GM19438 (cell line): Measurements from ENCODE around the gene ATF7.
"Not testable (repeated sequence)": the region's sequence is repeated elsewhere in the genome, so short reads cannot be mapped to it uniquely, and the experiment has no call there.

Experiments
- ATAC-seq: cut with Tn5 transposase; IDR thresholded peaks from one replicate; pipeline ENCODE4 v1.9.1; 2021; ENCODE audit warnings: low read depth; ENCODE audit not compliant: unreplicated experiment

ATF7 gene

DNA sequence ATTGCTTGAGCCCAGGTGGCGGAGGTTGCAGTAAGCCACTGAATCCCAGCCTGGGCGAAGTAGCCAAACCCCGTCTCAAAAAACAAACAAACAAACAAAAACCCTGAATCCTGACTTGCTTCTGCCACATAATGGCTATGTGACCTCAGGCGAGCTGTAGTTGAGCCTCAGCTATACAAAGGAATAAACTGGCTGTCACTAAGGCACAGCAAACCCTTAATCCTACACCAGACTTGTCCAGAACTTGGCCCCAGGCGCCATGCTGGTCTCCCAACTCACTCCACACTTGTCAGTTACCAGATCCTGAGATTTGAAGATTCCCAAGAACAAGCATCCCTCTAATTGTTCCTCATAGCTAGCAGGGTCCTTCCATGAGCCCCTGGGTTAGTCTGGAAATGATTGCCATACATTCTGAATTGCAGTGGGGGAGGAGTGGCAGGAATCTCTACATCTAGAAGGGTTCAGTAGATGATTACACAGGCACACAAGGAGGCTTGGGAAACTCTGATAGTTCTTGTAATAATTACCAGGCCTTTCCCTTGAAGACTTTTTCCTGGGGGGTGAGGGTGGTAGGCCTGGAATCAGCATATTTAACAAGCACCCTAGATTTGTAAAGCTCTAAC is 136.8 kb downstream of the ATF7 start:
- no peak for ATAC-seq

GRCh38 chr12:53486736-53487487 is 139.3 kb downstream of the ATF7 start:
- ATAC-seq = no peak

DNA sequence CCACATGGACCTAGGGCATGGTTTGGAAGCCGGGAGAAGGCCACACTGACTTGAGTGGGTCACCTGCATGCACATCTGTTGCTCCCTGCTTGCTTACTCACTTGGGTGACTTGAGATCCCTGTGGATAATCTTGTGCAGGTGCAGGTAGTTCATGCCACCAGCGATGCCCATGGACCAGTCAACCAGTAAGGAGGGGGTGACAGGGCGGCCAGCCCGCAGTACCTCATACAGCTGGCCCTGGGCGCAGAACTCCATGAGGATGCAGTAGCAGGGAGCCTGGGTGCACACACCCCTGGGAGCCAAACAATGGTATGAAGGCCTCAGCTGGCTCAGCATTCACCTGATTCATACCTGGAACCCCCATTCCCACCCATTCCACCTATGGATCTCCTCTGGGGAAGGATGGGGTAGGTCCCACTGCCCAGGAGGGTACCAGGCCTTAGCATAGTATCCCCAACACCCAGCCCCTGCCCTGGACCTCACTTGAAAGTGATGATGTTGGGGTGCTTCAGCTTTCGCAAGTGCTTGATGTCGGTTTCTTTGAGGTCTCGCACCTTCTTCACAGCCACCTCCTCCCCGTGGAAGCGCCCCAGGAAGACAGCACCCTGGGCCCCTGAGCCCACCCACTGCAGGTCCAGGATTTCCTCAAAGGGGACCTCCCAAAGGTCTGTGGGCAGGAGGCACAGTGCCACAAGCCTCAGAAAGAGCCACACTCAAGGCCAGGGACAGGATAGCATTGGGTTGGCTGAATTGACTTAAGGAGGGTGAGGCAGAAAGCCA is 140.0 kb downstream of the ATF7 start:
- no peak for ATAC-seq

GRCh38 chr12:53484686-53485575 is 141.3 kb downstream of the ATF7 start:
- no peak for ATAC-seq

- no peak for ATAC-seq
These were observed 142.2 kb downstream of the ATF7 start for GRCh38 chr12:53483979-53484377.

DNA sequence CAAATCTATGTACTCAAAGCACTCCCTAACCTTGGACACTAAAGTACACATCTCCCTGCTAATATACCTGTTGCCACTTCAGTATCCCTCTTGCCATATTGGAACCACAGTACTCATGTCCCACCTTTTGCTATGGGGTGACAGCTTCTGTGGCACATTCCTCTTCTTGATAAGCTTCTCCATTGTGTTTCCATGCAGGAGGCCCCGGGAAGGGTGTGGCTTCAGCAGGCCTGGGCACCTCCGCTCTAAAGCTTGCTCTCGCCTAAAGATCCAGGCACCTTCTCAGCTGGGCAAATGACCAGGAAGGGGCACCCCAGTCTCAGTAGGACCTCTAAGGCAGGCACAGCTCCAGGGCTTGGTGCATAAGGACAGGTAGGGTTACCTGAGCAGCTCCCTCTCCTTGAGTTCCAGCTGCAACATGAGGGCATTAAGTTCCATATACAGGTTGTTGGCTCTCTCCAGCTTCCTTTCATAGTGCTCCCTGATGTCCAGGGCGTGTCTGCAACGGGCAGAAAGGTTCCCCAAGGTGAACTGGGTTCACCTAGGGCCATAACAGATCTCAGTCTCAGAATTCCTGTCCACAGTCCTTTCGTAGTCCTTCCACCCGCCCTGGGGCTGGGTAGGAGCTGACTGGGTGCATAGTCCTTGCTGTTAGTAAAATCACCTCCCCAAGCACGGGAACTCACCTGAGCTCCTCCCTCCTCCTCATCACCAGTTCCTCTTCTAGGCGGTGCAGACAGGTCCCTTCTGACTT is 142.8 kb downstream of the ATF7 start:
- ATAC-seq = no peak

DNA sequence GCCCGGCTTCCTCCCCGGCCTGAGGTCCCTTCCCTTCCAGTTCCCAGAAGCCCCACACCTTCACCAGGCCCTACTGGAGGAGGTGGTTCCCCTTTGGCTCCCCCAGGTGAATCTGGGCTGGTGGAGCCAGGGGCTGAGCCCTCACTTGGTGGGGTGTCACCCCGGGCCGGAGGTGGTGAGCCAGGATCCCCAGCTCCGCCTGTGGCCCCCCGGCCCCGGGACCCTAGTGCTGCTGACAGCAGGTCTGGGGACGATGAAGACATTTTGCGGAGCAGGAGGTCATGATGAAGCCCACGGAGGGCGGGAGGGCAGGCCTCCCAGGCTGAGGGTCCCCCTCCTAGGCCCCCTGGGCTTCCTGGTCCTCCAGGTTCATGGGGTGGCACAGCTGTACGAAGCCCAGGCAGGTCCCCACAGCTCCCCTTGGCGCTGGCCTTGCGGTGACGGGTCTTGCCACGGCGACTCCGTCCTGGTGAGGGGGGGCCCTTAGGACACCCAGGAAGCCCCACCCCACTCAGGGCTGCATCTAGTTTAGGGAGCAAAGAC is 143.5 kb downstream of the ATF7 start:
- no peak for ATAC-seq

DNA sequence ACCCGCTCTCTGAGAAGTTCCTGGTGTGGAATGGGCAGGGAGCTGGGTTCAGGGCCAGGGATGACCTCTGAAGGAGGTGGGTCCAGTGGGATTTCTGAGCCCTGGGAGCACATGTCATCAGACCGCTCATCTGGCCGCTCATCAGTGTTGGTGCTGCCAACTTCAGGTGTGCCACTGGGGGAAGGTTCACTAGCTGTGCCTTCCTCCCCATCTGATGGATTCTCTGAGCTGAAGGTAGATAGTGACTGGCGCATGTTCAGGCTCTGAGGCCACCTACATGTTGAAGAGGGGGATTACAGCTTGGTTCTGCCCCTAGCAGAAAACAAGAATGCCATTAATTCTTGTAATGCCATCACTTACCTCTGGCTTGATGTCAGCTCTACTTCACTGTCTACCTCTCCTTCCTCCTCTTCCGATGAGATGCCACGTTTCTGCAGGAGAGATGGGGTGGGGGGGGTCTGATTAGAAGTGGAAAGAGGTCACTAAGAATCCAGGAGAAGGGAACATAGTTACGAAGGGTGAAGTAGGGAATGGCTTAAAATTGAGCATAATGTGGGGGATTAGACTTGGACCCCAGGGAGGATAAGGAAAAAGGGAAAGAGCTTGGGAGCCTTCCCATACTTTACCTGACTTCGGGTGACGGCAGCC is 144.1 kb downstream of the ATF7 start:
- ATAC-seq = no peak

DNA sequence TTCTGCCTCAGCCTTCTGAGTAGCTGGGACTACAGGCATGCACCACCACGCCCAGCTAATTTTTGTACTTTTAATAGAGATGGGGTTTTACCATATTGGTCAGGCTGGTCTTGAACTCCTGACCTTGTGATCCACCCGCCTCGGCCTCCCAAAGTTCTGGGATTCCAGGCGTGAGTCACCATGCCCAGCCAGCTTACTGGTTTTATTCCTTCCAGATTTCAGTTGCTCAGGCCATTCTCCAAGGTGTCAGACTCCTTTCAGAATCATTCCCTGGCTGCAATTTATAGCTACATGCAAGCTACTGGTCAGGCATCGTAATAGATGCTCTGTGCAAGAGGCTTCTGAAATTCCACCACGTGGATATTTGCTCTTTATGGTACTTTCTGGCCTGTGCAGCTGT is 144.7 kb downstream of the ATF7 start:
- ATAC-seq = not testable (repeated sequence)

GRCh38 chr12:53480491-53481442 is 145.4 kb downstream of the ATF7 start:
- ATAC-seq = no peak

- no peak for ATAC-seq
These were observed 146.9 kb downstream of the ATF7 start for GRCh38 chr12:53479331-53479730.

DNA sequence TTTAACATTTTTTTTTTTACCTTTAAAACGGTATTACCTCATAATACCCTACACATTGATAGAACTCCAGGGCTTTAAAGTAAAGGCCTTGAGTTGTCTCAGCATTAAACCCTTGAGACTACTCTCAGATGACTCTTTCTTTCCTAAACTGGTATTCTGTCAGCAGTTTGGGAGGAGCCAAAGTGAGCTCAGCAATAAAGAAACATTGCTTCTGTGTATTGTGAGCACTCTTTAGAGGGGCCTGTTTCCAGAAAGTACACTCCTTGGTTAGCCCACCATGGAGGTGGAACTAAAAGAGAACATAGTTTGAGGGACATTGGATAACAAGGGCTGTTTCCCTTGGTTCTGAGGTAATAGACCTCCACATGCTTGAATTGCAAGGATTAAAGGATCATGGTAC is 147.3 kb downstream of the ATF7 start:
- no peak for ATAC-seq

DNA sequence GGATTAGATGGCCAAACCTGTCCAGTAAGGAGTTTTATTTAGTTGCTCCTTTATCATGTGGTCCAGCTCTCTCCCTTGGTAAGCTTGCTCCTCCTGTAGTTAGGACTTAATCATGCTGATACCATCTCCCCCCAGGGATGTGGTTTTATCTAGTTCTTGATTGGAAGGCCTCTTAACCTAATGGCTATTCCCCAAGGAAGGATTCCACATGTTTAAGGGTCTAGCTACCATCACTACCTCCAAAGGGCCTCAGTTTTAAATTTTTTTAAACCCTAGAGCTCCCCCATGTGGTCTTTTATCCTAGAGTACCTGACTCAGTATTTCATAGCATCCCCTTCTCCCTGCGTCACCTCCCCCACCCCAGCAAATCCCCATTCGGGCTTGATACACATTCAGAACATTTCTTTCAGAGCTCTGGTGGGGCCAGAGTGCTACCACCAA is 149.4 kb downstream of the ATF7 start:
- ATAC-seq = no peak

DNA sequence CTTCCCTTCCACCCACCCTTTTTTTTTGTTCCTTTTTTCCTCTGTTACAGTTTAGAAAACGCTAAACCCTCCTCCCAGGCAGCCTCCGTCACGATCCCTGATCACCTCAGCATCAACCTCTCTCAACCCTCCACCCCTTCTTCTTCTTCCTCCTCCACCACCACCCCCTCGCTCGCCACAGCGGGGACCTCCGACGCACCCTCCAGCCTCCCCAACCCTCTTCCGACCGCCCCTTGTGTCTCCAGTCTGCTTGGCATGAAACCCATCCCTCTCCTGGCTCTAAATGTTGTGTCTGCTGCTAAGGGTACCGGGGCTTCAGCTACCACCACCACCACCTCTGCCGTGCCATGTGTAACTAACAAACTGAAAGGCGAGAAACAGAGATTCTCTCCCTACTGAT is 151.4 kb downstream of the ATF7 start:
- no peak for ATAC-seq

- no peak for ATAC-seq
These were observed 152.1 kb downstream of the ATF7 start for GRCh38 chr12:53474077-53474476.

- ATAC-seq = no peak
These were observed 154.1 kb downstream of the ATF7 start for GRCh38 chr12:53472056-53472582.

DNA sequence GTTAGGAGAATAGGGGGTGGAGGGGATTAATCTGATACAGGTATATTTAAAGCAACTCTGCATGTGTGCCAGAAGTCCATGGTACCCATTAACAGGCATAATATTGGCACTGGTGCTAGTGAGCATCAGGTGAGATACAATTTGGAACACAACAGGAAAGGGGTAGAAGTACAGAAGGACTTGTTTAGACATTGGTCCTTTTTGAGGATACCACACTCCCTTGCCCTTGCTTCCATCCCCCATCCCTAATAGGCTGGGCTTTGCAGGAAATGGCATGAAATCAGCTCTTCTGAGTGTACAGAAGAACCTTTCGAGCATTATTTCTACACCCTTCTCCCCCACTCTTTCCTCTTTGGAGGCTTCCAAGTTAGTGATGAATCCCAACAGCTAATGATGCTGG is 157.9 kb downstream of the ATF7 start:
- no peak for ATAC-seq

DNA sequence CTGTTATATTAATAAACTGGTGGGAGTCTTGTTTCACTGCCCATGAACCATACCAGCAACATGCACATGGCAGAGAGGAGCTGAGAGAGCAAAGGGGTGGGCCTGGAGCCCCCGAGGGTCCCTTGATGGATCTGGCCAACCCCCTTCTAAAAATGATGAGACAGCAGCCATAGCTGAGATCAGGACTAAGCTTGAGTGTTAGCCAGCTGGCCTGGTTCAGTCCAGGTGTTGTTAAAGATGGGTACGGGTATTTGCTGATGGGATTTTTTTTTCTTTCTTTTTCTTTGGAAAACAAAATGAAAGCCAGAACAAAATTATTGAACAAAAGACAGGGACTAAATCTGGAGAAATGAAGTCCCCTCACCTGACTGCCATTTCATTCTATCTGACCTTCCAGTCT is 158.3 kb downstream of the ATF7 start:
- no peak for ATAC-seq
